ENCODE data around the gene SDC1. TPM values are rescaled to one million over a fixed set of nuclear protein-coding genes. Genes with fewer than 3 reads are reported as not detected.

Gene SDC1
- total RNA-seq, 2 donors from 2014 or later, result 0.24 TPM; not detected in 1

DNA sequence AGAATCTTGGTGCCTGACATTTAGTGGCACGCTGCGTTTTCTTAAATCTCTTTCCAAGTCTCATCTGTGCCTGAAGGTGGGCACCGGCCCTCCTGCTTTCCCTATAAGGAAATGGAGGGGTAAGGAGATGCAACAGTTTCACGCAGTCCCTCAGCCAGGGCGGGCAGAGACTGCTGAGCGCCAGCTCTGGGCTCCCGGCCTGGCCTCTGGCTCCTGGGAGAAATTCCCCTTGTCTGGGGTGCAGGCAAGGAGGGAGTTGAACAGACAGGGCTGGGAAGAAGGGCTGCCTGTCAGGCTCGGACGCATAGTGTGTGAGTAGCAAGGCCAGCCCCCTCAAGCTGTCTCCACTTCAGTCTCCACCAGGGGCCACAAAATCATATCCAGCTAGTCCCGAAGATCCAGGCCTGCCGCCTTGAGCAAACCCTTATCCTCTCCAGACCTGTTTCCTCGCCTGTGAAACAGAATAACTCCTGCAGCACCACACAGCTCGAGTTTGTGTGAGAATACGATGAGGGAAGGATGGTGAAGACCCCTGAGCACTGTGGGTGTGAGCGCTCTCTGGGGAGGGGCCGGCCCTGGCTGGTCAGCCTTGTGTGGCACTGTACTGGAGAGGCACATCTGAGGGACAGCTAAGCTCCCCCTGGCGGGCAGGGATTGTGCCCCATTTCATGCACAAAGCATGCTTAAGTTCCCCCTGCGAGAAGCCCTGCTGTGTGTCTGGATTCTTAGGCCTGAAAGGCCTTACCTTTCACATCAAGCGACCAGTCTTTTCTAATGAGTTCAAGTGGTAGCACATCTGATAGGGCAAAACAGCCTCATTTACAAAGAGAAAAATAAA, 33.8 kb downstream of the SDC1 start:
- H3K27ac ChIP-seq, result no peak overlapping the region
- TF ChIP-seq, protein P1, sequence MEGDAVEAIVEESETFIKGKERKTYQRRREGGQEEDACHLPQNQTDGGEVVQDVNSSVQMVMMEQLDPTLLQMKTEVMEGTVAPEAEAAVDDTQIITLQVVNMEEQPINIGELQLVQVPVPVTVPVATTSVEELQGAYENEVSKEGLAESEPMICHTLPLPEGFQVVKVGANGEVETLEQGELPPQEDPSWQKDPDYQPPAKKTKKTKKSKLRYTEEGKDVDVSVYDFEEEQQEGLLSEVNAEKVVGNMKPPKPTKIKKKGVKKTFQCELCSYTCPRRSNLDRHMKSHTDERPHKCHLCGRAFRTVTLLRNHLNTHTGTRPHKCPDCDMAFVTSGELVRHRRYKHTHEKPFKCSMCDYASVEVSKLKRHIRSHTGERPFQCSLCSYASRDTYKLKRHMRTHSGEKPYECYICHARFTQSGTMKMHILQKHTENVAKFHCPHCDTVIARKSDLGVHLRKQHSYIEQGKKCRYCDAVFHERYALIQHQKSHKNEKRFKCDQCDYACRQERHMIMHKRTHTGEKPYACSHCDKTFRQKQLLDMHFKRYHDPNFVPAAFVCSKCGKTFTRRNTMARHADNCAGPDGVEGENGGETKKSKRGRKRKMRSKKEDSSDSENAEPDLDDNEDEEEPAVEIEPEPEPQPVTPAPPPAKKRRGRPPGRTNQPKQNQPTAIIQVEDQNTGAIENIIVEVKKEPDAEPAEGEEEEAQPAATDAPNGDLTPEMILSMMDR (IDR thresholded peaks at IDR 0.05), result no peak
- no peaks in the 10 kb centered on the region for H3K4me1 ChIP-seq
- DNase-seq (ENCODE audit: low spot score), result no peak
- no peaks in the 10 kb centered on the region for H3K27me3 ChIP-seq
- no peaks in the 10 kb centered on the region for H3K36me3 ChIP-seq
- H3K9me3 ChIP-seq, result no peaks in the 10 kb centered on the region
- no peak overlapping the region for H3K4me3 ChIP-seq

DNA sequence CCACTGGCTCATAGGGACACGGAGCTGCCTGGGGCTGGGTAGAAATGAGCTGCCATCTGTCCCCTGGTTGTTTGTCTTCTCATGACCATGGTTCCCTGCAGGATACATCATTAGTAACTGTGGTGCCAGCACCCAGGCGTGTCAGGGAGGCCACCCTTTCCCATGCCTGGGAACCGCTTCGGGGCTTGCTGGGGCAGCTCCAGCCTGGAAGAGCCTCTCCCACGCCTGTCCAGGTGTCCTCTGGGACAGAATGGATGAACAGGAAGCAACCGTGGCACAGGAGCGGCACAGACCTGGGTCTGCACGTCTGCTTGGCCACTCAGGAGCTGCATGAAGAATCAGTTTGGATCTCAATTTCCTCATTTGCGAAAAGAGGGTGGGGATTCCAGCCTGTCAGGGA, 34.8 kb downstream of the SDC1 start:
- Histone ChIP-seq H3K27ac (no peak overlapping the region), H3K9me3 (no peaks in the 10 kb centered on the region), H3K4me1 (no peaks in the 10 kb centered on the region), H3K36me3 (no peaks in the 10 kb centered on the region), H3K27me3 (no peaks in the 10 kb centered on the region), H3K4me3 (no peak overlapping the region)
- TF ChIP-seq, protein P1 (IDR thresholded peaks at IDR 0.05), result no peak
- DNase-seq (ENCODE audit: low spot score), result no peak

DNA sequence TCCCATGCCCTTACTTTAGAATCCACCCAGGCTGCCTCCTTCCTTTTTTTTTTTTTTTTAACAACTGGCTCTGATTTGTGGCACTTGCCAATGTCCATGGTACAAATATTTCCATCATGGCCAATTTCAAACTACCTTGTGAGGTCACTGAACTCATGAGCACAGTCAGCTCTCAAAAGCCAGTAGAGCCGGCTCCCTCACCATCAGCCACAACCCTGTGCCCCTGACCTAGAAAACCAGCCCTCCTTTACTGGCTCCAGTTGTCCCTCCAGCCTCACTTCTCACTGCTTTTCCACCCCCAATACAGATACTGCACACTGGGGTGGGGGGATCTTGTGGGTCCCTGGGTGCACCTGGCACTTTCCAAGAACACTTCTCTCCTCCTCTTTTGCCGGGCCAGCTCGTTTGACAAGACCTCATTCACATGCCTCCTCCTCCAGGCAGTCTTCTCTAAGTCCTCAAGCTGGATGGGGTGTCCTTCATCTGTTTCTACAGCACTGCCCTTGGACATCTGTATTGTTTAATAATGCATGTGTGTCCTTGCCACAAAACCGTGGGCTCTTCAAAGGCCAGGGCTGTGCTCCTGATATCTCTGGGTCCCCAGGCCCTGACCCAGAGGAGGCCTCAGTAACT, 35.5 kb downstream of the SDC1 start:
- H3K4me3 ChIP-seq, result no peak overlapping the region
- no peaks in the 10 kb centered on the region for H3K9me3 ChIP-seq
- no peaks in the 10 kb centered on the region for H3K36me3 ChIP-seq
- no peaks in the 10 kb centered on the region for H3K27me3 ChIP-seq
- H3K27ac ChIP-seq, result no peak overlapping the region
- TF ChIP-seq, protein P1 (IDR thresholded peaks at IDR 0.05), result no peak
- DNase-seq (ENCODE audit: low spot score), result no peak
- H3K4me1 ChIP-seq, result no peaks in the 10 kb centered on the region

DNA sequence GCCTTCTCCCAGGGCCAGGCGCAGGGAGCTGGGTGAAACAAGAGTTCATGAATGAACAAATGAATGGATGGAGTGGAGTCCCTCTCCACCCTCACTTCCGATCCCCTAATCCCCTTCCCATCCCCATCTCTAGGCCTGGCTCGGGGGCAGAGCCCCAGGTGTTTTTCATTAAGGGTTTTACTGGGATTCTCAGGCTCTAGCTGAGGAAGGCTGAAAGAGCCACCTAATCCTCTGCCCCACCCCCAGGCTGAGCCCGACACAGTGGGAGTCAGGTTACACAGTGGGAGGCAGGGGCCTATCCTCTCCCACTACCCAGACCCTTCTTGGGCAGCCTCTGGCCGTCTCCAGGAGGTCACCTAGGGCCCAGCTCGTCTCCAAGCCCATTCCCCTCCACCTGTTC, 36.1 kb downstream of the SDC1 start:
- TF ChIP-seq, protein P1 (IDR thresholded peaks at IDR 0.05), result no peak
- no peak for DNase-seq (ENCODE audit: low spot score)
- Histone ChIP-seq H3K4me1 (no peaks in the 10 kb centered on the region), H3K36me3 (no peaks in the 10 kb centered on the region), H3K4me3 (no peak overlapping the region), H3K27me3 (no peaks in the 10 kb centered on the region), H3K27ac (no peak overlapping the region), H3K9me3 (no peaks in the 10 kb centered on the region)

DNA sequence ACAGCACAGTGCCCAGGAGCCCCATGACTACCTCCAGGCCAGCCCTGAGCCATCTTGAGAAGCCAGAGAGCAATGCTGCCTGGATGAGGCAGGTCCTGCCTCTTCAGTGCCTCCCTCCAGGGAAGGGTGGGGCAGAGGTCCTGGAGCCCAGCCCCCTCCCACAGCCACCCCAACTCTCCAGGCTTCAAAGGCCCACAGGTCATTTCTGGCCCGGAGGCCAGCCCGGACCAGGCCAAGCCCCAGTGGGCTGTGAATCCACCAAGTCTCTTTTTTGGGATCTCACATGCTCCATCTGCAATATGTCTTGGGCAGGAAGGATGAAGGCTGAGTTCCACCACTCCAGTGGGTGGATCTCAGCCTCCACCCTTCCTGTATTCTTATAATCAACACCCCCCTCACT, 36.7 kb downstream of the SDC1 start:
- H3K9me3 ChIP-seq, result no peaks in the 10 kb centered on the region
- no peak for DNase-seq (ENCODE audit: low spot score)
- H3K27ac ChIP-seq, result no peak overlapping the region
- TF ChIP-seq, protein P1 (IDR thresholded peaks at IDR 0.05), result no peak
- no peaks in the 10 kb centered on the region for H3K4me1 ChIP-seq
- no peaks in the 10 kb centered on the region for H3K27me3 ChIP-seq
- no peak overlapping the region for H3K4me3 ChIP-seq
- no peaks in the 10 kb centered on the region for H3K36me3 ChIP-seq

All from right atrium auricular region (tissue), 2 donors.